Bronchial epithelial cell (primary cell): Measurements from ENCODE around the gene ENO3. TPM values are rescaled to one million over a fixed set of nuclear protein-coding genes. Genes with fewer than 3 reads are reported as not detected.
A peak's percentile ranks its signal among the peaks of the same experiment; 100 is the strongest.

ENCODE experiments used
- DNase-seq: peaks from one replicate; pipeline ENCODE4 v3.0.0-alpha.2; 2010; ENCODE audit warnings: low read depth
- FAIRE-seq: peaks from 2 replicates; lab custom pipeline; 2011; peaks lifted over from hg19 to GRCh38; lab: Jason Lieb, UNC
- H3K27me3 ChIP-seq: 2 replicates; pipeline ENCODE4 v1.5.1; 2011; ENCODE audit warnings: low read length; ENCODE audit not compliant: control insufficient read depth, insufficient read depth
- H3K36me3 ChIP-seq: 2 replicates; pipeline ENCODE4 v1.5.1; 2011; ENCODE audit warnings: low read length; ENCODE audit not compliant: control insufficient read depth, insufficient read depth
- H3K4me3 ChIP-seq: 2 replicates; pipeline ENCODE4 v1.5.1; 2011; ENCODE audit warnings: mild to moderate bottlenecking, low read depth, low read length, control low read depth
- total RNA-seq: library from RNA; depleted of rRNA; stranded (reverse); fragments of >200 nt; gene quantifications from 2 replicates; pipeline ENCODE4 v1.2.1, GENCODE V29; 2014
- TF ChIP-seq, protein P1 (sequence below): IDR thresholded peaks from 2 replicates; pipeline ENCODE4 v1.5.1; 2011; ENCODE audit warnings: mild to moderate bottlenecking, moderate library complexity, low read length, control low read depth, inconsistent platforms; ENCODE audit not compliant: insufficient read depth, severe bottlenecking

ENO3 gene
- total RNA-seq, 1 donor from 2014 or later = 1.8 TPM

DNA sequence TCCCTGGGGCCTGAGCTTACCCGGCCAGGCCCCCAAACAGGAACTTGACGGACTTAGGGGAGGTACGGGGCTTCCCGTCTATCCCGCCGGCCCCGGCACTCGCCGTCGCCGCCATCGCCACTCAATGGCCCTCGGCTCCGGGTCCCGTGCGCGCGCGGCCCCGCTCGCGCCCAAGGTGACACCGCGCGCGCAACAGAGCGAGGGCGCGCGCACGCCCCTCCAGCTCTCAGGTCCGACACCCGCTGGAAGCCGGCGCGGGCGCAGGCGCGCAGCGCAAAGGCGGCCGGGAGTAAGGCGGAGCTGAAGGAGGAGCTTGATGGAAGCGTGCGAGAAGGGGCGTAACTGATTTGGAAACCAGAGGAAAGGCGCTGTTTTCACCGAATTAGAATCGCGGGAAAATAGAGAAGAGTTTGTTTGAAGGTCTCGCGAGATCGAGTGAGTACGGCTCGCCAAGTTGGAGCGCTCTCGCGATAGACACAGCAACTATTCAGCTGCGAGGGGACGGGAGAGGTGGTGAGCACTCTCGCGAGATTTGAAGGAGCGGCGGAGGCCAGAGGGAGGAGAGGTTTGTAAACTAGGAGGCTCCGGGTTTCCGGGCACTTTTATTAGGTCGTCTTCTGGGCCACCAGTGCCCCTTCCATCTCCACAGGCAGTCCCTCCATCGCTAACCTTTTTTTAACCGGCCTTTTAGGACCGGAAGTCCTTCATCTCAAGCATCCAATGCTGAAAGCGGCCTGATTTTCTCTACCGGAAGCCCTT is 10.9 kb upstream of the ENO3 start, which contains the start of the genes RNF167 and SLC25A11:
Gene RNF167, plus strand, starts transcription at position 473 of the 759 bp plus-strand sequence. CDS start 642 bp downstream, outside the sequence.
Gene SLC25A11, minus strand, starts transcription at position 251 of the 759 bp plus-strand sequence. Its CDS starts 136 bp downstream, at position 115.
- Histone ChIP-seq H3K36me3 (peaks cover 32% of the 10 kb centered on the region), H3K27me3 (no peaks in the 10 kb centered on the region), H3K4me3 (peak within 1 kb of the TSS; percentile 93)
- FAIRE-seq (peak; percentile 62), DNase-seq (peak; percentile 99)
- TF ChIP-seq, protein P1, sequence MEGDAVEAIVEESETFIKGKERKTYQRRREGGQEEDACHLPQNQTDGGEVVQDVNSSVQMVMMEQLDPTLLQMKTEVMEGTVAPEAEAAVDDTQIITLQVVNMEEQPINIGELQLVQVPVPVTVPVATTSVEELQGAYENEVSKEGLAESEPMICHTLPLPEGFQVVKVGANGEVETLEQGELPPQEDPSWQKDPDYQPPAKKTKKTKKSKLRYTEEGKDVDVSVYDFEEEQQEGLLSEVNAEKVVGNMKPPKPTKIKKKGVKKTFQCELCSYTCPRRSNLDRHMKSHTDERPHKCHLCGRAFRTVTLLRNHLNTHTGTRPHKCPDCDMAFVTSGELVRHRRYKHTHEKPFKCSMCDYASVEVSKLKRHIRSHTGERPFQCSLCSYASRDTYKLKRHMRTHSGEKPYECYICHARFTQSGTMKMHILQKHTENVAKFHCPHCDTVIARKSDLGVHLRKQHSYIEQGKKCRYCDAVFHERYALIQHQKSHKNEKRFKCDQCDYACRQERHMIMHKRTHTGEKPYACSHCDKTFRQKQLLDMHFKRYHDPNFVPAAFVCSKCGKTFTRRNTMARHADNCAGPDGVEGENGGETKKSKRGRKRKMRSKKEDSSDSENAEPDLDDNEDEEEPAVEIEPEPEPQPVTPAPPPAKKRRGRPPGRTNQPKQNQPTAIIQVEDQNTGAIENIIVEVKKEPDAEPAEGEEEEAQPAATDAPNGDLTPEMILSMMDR = no peak

DNA sequence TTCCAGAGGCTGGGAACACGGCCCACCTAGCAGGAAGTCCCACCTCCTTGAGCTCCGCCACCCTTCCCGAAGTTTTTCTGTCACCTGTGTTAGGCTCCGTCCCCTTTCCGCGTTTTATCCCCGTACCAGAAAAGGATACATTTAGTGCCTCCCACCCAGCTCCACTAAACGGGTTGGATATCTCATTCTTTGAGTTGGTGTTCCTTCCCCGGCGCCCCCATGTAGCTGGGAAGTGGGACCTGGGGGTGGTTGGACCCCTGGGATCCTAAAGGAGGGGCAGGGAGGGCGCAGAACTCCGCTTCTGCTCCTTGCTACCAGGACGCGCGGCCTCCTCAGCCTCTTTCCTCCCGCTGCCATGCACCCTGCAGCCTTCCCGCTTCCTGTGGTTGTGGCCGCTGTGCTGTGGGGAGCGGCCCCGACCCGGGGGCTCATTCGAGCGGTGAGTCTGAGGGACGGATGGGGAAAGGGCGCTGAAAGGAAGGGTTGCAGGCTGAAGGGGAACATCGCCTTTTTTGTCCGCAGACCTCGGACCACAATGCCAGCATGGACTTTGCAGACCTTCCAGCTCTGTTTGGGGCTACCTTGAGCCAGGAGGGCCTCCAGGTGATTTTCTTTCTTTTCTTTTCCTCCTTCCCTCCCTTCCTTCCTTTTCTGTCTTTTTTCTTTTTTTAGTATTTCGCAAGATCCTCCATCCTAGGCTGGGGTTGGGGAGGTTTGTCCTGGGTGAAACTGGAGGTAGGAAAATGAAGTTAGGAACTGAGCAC is 10.2 kb upstream of the ENO3 start:
- Histone ChIP-seq H3K27me3 (no peaks in the 10 kb centered on the region), H3K4me3 (peak overlapping the region; percentile 93), H3K36me3 (peaks cover 32% of the 10 kb centered on the region)
- no peak for DNase-seq
- TF ChIP-seq, protein P1 = no peak
- no peak for FAIRE-seq

DNA sequence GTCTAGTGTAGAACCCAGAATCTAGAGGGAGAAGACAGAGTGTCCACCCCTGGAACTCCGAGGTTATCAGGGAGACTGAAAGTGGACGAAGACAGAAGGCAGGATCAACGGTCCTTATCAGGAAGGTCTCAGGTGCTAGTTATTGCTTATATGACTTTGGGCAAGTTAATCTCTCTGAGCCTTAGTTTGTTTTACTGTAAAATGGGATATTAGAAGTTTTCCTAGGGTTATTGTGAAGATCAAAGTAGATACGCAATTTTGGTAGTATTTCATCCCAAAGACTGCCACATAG is 9.7 kb upstream of the ENO3 start:
- Histone ChIP-seq H3K36me3 (peaks cover 31% of the 10 kb centered on the region), H3K27me3 (no peaks in the 10 kb centered on the region), H3K4me3 (peak overlapping the region; percentile 93)
- TF ChIP-seq, protein P1 = no peak
- DNase-seq (no peak), FAIRE-seq (no peak)

DNA sequence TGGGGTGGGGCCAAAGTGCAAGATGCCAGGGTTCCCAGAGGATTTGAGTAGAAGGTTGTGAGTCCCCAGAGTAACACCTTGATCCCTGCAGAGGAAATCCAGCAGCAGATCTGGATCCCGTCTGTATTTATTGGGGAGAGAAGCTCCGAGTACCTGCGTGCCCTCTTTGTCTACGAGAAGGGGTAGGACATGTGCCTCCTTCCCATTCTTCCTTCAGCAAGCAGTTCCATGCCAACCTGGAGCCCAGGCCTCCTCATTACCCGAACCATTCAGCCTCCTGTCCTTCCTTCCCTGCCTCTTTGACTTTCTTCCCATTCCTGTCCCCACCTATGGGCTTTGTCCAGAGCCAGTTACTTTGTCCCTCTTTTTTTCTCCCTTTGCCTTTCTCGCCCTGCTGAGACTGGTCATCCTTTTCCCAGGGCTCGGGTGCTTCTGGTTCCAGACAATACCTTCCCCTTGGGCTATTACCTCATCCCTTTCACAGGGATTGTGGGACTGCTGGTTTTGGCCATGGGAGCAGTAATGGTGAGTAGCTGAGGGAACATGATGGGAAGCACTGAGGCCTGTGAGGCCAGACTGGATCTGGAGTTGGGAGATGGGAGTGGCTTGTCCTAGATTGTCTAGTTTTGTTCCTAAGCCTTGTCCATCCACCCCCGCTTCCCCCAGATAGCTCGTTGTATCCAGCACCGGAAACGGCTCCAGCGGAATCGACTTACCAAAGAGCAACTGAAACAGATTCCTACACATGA is 8.0 kb upstream of the ENO3 start:
- DNase-seq (no peak), FAIRE-seq (no peak)
- Histone ChIP-seq H3K4me3 (no peak overlapping the region), H3K36me3 (peaks cover 25% of the 10 kb centered on the region), H3K27me3 (no peaks in the 10 kb centered on the region)
- TF ChIP-seq, protein P1 = no peak

DNA sequence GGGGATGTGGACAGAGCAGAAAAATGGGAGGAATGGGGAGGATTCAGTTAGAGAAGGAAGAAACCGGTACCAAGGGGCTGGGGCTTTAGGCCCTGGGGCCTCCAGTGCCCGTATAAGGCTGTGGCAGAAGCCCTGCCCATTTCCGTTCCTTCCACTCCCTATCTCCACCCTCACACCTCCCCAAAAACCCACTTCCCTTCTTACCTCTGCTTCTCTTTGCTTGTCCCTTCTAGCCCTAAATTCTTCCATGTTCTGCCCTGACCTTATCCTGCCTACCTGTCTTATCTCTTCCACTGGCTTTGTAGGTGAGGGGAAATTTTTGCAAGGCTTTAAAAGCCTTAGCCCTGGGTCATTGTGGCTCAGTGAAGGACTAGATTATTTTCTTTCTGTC is 6.8 kb upstream of the ENO3 start:
- DNase-seq (no peak), FAIRE-seq (no peak)
- Histone ChIP-seq H3K36me3 (peaks cover 16% of the 10 kb centered on the region), H3K27me3 (no peaks in the 10 kb centered on the region), H3K4me3 (no peak overlapping the region)
- TF ChIP-seq, protein P1 = no peak
